RWPE1 (cell line): ENCODE measurements around the gene CPNE1.

Source experiments
- CTCF ChIA-PET: fragments of 350-600 bp; sonication (Branson Sonifier 250); formaldehyde crosslinking; extraction: SDS; loops from one replicate; lab custom pipeline; 2021; lab: Yijun Ruan, JAX
- POLR2A ChIA-PET: fragments of 400-600 bp; formaldehyde crosslinking; extraction: SDS; loops from one replicate; lab custom pipeline; 2020; ENCODE audit warnings: antibody characterized with exemption; ENCODE audit not compliant: low non-redundant PET; lab: Yijun Ruan, JAX
- DNase-seq: peaks from one replicate; pipeline ENCODE4 v3.0.0; 2012; ENCODE audit warnings: low spot score
- H3K27ac ChIP-seq: fragments of 450-650 bp; 2 replicates; pipeline ENCODE4 v1.5.1; 2017
- CTCF ChIP-seq: fragments of 450-650 bp; conservative IDR thresholded peaks from 2 replicates; pipeline ENCODE4 v1.5.1; 2017; ENCODE audit warnings: low read depth, mild to moderate bottlenecking

Gene CPNE1

GRCh38 chr20:35663516-35664465 is 909 bp downstream of the CPNE1 start:
- CTCF ChIA-PET = interaction anchor here (1.3 to 1.4 kb wide), 2 partner anchors 24 to 44 kb away, joined by 3 to 7 read pairs; no protein-coding TSS in a partner anchor
- peak overlapping the region; percentile 87 for H3K27ac ChIP-seq
- POLR2A ChIA-PET = interaction anchor here (0.5 to 1.6 kb wide), 8 partner anchors 12 to 209 kb away, joined by 3 to 9 read pairs (median 5); partner anchors contain the start of genes CEP250 and RBM39
- peak; percentile 76 for DNase-seq
- no peak for TF ChIP-seq CTCF

GRCh38 chr20:35662551-35662950 is 2.1 kb downstream of the CPNE1 start:
- ChIA-PET CTCF (interaction anchor here (0.5 to 1.4 kb wide), 4 partner anchors 30 to 942 kb away, joined by 3 to 7 read pairs (median 4); no protein-coding TSS in a partner anchor), POLR2A (no interaction called here)
- H3K27ac ChIP-seq = no peak overlapping the region
- no peak for TF ChIP-seq CTCF
- no peak for DNase-seq

GRCh38 chr20:35661908-35662307 is 2.8 kb downstream of the CPNE1 start:
- ChIA-PET CTCF (interaction anchor here (0.6 to 1.1 kb wide), 2 partner anchors 29 to 151 kb away, joined by 3 to 4 read pairs; no protein-coding TSS in a partner anchor), POLR2A (no interaction called here)
- H3K27ac ChIP-seq = no peak overlapping the region
- no peak for DNase-seq
- no peak for TF ChIP-seq CTCF

GRCh38 chr20:35661053-35661452 is 3.6 kb downstream of the CPNE1 start:
- CTCF ChIA-PET = interaction anchor here (0.6 to 1.1 kb wide), 2 partner anchors 42 to 150 kb away, joined by 3 to 4 read pairs; no protein-coding TSS in a partner anchor
- no peak for TF ChIP-seq CTCF
- POLR2A ChIA-PET = no interaction called here
- H3K27ac ChIP-seq = no peak overlapping the region
- peak; percentile 41 for DNase-seq

- TF ChIP-seq CTCF = no peak
- ChIA-PET CTCF (interaction anchor here (0.6 to 1.1 kb wide), 5 partner anchors 12 to 221 kb away, joined by 3 to 4 read pairs (median 3); no protein-coding TSS in a partner anchor), POLR2A (no interaction called here)
- H3K27ac ChIP-seq = no peak overlapping the region
- no peak for DNase-seq
Measured at GRCh38 chr20:35660122-35660937, 4.4 kb downstream of the CPNE1 start.

- ChIA-PET POLR2A (interaction anchor here (0.8 kb wide), 1 partner anchor 19 kb away, joined by 4 read pairs; no protein-coding TSS in a partner anchor), CTCF (interaction anchor here (0.5 to 0.6 kb wide), 2 partner anchors 26 to 182 kb away, joined by 3 to 5 read pairs; no protein-coding TSS in a partner anchor)
- H3K27ac ChIP-seq = no peak overlapping the region
- no peak for TF ChIP-seq CTCF
- DNase-seq = no peak
Measured at GRCh38 chr20:35657271-35657670, 7.4 kb downstream of the CPNE1 start.
